Mesenteric fat pad (tissue), 1 donor: Measurements from ENCODE around the gene CORO1A. TPM values are rescaled to one million over a fixed set of nuclear protein-coding genes. Genes with fewer than 3 reads are reported as not detected.
"Not testable (repeated sequence)": the region's sequence is repeated elsewhere in the genome, so short reads cannot be mapped to it uniquely, and the experiment has no call there.

Experiments used
- DNase-seq: peaks from one replicate; pipeline ENCODE4 v3.0.0-alpha.2; 2020; ENCODE audit warnings: low spot score
- long read RNA-seq: library from polyadenylated mRNA; unstranded; transcript quantifications from one replicate; pipeline ENCODE4 v2.0.0, GENCODE V29; 2020
- total RNA-seq: library from RNA; stranded (reverse); fragmentation: NEBNext Ultra II Directional; extraction: Animal tissue kit (Norgen Biotek cat#: 25700); gene quantifications from one replicate; pipeline ENCODE4 v1.2.1, GENCODE V29; 2021
- donor health status: DM: yes; HTN: yes; CAD: no.

The CORO1A gene
- 56.2 TPM for total RNA-seq
- long read RNA-seq, transcript CORO1A-201 (11 exons, 1,803 nt), result major isoform, 163 of 186 reads
- long read RNA-seq, partial matches to known transcripts, result 12 of 186 reads
- long read RNA-seq, other reads (novel, unspliced or antisense), result 11 of 186 reads

GRCh38 chr16:30183233-30184095, at the start of gene CORO1A:
Gene CORO1A (plus strand): TSS chr16:30183602. CDS start chr16:30185210, 1,608 bp downstream.
- DNase-seq, result peak; percentile 96

- no peak for DNase-seq
Observed at GRCh38 chr16:30136971-30137605, 46.3 kb upstream of the CORO1A start.

- no peak for DNase-seq
Observed at GRCh38 chr16:30137897-30138296, 45.5 kb upstream of the CORO1A start.

GRCh38 chr16:30139583-30140481, 43.6 kb upstream of the CORO1A start:
- DNase-seq, result no peak

DNA sequence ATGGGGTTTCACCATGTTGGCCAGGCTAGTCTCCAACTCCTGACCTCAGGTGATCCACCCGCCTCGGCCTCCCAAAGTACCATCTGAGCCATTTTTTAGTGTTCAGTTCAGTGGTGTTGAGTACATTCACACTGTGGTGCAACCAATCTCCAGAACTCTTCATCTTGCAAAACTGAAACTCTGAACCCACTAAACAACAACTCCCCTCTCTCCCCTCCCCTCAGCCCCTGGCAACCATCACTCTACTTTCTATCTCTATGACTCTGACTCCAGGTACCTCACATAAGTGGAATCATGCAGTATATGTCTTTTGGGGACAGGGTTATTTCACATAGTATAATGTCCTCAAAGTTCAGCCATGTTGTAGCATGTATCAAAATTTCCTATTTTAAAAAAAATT, 41.7 kb upstream of the CORO1A start:
- no peak for DNase-seq

DNA sequence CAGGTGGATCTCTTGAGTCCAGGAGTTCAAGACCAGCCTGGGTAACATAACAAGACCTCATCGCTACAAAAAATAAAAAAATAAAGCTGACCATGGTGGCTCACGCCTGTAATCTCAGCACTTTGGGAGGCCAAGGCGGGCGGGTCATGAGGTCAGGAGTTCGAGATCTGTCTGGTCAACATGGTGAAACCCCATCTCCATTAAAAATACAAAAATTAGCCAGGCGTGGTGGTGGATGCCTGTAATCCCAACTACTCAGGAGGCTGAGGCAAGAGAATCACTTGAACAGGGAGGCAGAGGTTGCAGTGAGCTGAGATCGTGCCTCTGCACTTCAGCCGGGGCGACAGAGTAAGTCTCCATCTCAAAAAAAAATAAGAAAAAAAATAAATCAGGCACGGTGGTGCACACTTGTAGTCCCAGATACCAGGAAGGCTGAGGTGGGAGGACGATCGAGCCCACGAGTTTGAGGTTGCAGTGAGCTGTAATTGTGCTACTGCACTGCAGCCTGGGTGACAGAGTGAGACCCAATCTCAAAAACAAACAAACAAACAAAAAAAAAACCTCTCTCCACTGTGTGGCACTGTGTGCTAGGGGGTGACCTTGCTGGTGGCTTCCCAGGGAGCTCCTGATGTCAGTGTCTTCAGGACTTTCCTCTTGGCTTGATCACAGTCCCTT, 40.6 kb upstream of the CORO1A start:
- no peak for DNase-seq

GRCh38 chr16:30143347-30143702, 40.1 kb upstream of the CORO1A start:
- no peak for DNase-seq

- no peak for DNase-seq
Observed at GRCh38 chr16:30144017-30144416, 39.4 kb upstream of the CORO1A start.

GRCh38 chr16:30144917-30145316, 38.5 kb upstream of the CORO1A start:
- no peak for DNase-seq

DNA sequence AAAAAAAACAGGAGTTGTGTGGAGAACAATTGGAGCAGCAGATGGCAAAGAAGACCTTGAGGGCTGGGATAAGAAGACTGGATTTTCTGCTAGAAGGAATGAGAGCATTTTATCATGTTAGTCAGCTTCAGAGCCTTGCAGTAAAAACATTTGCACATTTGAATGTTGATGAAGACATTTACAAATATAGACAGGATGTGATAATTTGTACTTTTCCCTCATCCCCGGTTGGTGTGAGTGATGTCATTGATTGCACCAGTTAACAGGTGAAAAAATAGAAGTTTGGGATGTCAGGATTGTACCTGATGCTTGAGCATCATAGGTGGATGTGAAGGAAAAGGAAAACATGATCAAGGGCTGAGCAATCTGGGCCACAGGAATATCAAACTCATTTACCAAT, 37.7 kb upstream of the CORO1A start:
- DNase-seq, result no peak

GRCh38 chr16:30147843-30148510, 35.4 kb upstream of the CORO1A start:
- DNase-seq, result no peak

DNA sequence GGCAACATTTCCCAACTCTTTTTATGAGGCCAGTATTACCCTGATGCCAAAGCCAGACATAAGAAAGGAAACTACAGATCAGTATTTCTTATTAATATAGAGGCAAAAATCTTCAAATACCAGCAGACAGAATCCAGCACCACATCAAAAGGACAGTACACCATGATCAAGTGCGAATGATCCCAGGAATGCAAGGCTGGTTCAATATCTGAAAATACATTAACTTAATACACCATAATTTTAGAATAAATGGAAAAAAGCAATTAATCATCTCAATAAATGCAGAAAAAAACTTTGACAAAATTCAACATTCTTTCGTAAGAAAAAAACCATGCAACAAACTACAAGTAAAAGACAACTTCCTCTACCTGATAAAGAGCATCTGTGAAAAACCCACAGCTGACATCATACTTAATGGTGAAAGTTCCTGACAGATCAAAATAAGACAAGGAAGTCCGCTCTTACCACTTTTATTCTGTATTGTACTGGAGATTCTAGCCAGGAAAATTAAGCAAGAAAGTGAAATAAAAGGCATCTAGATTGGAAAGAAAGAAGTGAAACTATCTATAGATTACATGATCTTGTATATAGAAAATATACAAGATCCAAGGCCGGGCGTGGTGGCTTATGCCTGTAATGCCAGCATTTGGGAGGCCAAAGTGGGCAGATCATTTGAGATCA, 34.0 kb upstream of the CORO1A start:
- no peak for DNase-seq

DNA sequence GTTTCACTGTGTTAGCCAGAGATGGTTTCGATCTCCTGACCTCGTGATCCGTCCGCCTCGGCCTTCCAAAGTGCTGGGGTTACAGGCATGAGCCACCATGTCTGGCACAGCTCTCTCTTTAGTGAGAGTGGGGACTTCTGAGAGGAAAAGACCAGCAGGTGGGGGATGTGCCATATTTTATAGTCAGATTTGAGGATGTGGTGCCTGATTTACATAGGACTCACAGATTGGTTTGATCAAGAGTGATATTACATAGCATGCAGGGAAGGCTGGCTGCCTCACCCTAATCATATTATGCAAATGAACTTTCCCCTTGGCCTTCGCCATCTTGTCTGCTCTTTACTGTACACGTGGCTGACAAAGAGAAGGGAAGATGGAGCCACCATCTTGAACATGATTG, 32.3 kb upstream of the CORO1A start:
- DNase-seq, result no peak

- DNase-seq, result no peak
Observed at GRCh38 chr16:30152517-30152916, 30.9 kb upstream of the CORO1A start.

GRCh38 chr16:30155188-30155587, 28.2 kb upstream of the CORO1A start:
- DNase-seq, result no peak

- DNase-seq, result no peak
Observed at GRCh38 chr16:30157214-30157613, 26.2 kb upstream of the CORO1A start.

- no peak for DNase-seq
Observed at GRCh38 chr16:30163538-30163937, 19.9 kb upstream of the CORO1A start.

GRCh38 chr16:30166202-30166902, 17.1 kb upstream of the CORO1A start:
- no peak for DNase-seq

DNA sequence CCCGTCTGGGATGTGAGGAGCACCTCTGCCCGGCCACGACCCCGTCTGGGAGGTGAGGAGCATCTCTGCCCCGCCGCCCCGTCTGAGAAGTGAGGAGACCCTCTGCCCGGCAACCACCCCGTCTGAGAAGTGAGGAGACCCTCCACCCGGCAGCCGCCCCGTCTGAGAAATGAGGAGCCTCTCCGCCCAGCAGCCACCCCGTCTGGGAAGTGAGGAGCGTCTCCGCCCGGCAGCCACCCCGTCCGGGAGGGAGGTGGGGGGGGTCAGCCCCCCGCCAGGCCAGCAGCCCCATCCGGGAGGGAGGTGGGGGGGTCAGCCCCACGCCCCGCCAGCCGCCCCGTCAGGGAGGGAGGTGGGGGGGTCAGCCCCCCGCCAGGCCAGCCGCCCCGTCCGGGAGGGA, 14.7 kb upstream of the CORO1A start:
- not testable (repeated sequence) for DNase-seq
